ENCODE results near the gene ACSL3.

DNA sequence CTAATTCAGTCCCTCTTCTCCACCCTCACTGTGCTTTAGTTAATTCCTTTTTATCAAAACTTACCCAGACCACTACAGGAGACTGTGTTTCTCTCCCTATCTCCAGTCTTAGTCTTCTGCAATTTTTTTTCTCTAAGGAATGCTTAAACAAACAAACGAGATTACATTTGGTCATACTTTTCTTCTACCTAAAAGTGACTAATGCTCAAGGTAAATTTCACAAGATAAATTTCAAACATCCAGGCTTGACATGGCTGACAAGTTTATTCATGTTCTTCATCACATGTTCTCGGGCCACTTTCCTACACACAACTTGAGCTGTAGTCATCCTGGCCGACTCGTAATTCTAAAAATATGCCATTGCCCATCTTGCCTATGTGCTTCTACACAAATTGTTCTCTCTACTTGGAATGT is 23.2 kb upstream of the ACSL3 start:
- TF ChIP-seq, protein P1, sequence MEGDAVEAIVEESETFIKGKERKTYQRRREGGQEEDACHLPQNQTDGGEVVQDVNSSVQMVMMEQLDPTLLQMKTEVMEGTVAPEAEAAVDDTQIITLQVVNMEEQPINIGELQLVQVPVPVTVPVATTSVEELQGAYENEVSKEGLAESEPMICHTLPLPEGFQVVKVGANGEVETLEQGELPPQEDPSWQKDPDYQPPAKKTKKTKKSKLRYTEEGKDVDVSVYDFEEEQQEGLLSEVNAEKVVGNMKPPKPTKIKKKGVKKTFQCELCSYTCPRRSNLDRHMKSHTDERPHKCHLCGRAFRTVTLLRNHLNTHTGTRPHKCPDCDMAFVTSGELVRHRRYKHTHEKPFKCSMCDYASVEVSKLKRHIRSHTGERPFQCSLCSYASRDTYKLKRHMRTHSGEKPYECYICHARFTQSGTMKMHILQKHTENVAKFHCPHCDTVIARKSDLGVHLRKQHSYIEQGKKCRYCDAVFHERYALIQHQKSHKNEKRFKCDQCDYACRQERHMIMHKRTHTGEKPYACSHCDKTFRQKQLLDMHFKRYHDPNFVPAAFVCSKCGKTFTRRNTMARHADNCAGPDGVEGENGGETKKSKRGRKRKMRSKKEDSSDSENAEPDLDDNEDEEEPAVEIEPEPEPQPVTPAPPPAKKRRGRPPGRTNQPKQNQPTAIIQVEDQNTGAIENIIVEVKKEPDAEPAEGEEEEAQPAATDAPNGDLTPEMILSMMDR (IDR thresholded peaks at IDR 0.05), result no peak
- no peak for TF ChIP-seq POLR2A (IDR thresholded peaks at IDR 0.05)
